BE2C (cell line): ENCODE measurements around the gene LRRTM4. TPM values are rescaled to one million over a fixed set of nuclear protein-coding genes. Genes with fewer than 3 reads are reported as not detected.

ENCODE experiments used
- DNase-seq: peaks from one replicate; pipeline ENCODE4 v3.0.0-alpha.2; 2020
- H3K27me3 ChIP-seq: fragments of 250-450 bp; sonication (Bioruptor Pico); 2 replicates; pipeline ENCODE4 v1.5.1; 2020; ENCODE audit warnings: mild to moderate bottlenecking
- H3K36me3 ChIP-seq: fragments of 250-450 bp; sonication (Bioruptor Pico); 2 replicates; pipeline ENCODE4 v1.5.1; 2020; ENCODE audit warnings: mild to moderate bottlenecking
- H3K4me1 ChIP-seq: fragments of 250-450 bp; sonication (Bioruptor Pico); 2 replicates; pipeline ENCODE4 v1.5.1; 2020
- H3K4me3 ChIP-seq: 2 replicates; pipeline ENCODE4 v1.5.1; 2011; ENCODE audit warnings: low read depth, low read length
- H3K9me3 ChIP-seq: fragments of 250-450 bp; sonication (Bioruptor Pico); 2 replicates; pipeline ENCODE4 v1.5.1; 2020
- CTCF ChIP-seq: IDR thresholded peaks from 2 replicates; pipeline ENCODE4 v1.5.1; 2012; ENCODE audit warnings: mild to moderate bottlenecking, low read depth, low read length
- polyA plus RNA-seq: library from polyadenylated mRNA; unstranded; fragments of >200 nt; gene quantifications from one replicate; pipeline ENCODE4 v1.2.1, GENCODE V29; 2012; ENCODE audit warnings: low read depth, missing spikeins; ENCODE audit not compliant: insufficient read length, insufficient read depth

LRRTM4 gene
- polyA plus RNA-seq, result 0.48 TPM

- peak; percentile 32 for DNase-seq
- H3K4me3 ChIP-seq, result no peak within 1 kb of the TSS
- H3K27me3 ChIP-seq, result no peaks in the 10 kb centered on the region
- no peaks in the 10 kb centered on the region for H3K4me1 ChIP-seq
- peak; percentile 47 for TF ChIP-seq CTCF
- H3K9me3 ChIP-seq, result no peaks in the 10 kb centered on the region
- no peaks in the 10 kb centered on the region for H3K36me3 ChIP-seq
Observed at GRCh38 chr2:77521931-77522470, at the start of gene LRRTM4. Gene LRRTM4, minus strand, starts transcription at chr2:77522376.

- Histone ChIP-seq H3K9me3 (no peaks in the 10 kb centered on the region), H3K4me1 (no peaks in the 10 kb centered on the region), H3K4me3 (no peak overlapping the region), H3K27me3 (no peaks in the 10 kb centered on the region), H3K36me3 (no peaks in the 10 kb centered on the region)
- no peak for TF ChIP-seq CTCF
- no peak for DNase-seq
Observed at GRCh38 chr2:77571545-77571944, 49.4 kb upstream of the LRRTM4 start.

GRCh38 chr2:77567723-77568122 lies 45.5 kb upstream of the LRRTM4 start:
- Histone ChIP-seq H3K36me3 (no peaks in the 10 kb centered on the region), H3K9me3 (no peaks in the 10 kb centered on the region), H3K4me3 (no peak overlapping the region), H3K27me3 (no peaks in the 10 kb centered on the region), H3K4me1 (no peaks in the 10 kb centered on the region)
- no peak for DNase-seq
- TF ChIP-seq CTCF, result no peak

- DNase-seq, result no peak
- H3K27me3 ChIP-seq, result no peaks in the 10 kb centered on the region
Observed at GRCh38 chr2:77566582-77566981, 44.4 kb upstream of the LRRTM4 start.

GRCh38 chr2:77566131-77566530 lies 44.0 kb upstream of the LRRTM4 start:
- DNase-seq, result no peak
- Histone ChIP-seq H3K9me3 (no peaks in the 10 kb centered on the region), H3K4me1 (no peaks in the 10 kb centered on the region), H3K4me3 (no peak overlapping the region), H3K36me3 (no peaks in the 10 kb centered on the region), H3K27me3 (no peaks in the 10 kb centered on the region)
- TF ChIP-seq CTCF, result no peak

More at GRCh38 chr2:77566582-77566981, 44.4 kb upstream of the LRRTM4 start:
- H3K4me1 ChIP-seq, result no peaks in the 10 kb centered on the region
- no peaks in the 10 kb centered on the region for H3K36me3 ChIP-seq
- H3K4me3 ChIP-seq, result no peak overlapping the region
- no peak for TF ChIP-seq CTCF
- H3K9me3 ChIP-seq, result no peaks in the 10 kb centered on the region

- Histone ChIP-seq H3K4me3 (no peak overlapping the region), H3K9me3 (no peaks in the 10 kb centered on the region), H3K27me3 (no peaks in the 10 kb centered on the region), H3K36me3 (no peaks in the 10 kb centered on the region), H3K4me1 (no peaks in the 10 kb centered on the region)
- DNase-seq, result peak; percentile 12
- TF ChIP-seq CTCF, result no peak
Observed at GRCh38 chr2:77552956-77553355, 30.8 kb upstream of the LRRTM4 start.
